GM19372 (cell line): ENCODE measurements around the gene TMEM106C.

Experiments used
- ATAC-seq: cut with Tn5 transposase; IDR thresholded peaks from one replicate; pipeline ENCODE4 v1.9.1; 2021; ENCODE audit warnings: mild to moderate bottlenecking, low read depth, moderate library complexity; ENCODE audit not compliant: unreplicated experiment

The TMEM106C gene

DNA sequence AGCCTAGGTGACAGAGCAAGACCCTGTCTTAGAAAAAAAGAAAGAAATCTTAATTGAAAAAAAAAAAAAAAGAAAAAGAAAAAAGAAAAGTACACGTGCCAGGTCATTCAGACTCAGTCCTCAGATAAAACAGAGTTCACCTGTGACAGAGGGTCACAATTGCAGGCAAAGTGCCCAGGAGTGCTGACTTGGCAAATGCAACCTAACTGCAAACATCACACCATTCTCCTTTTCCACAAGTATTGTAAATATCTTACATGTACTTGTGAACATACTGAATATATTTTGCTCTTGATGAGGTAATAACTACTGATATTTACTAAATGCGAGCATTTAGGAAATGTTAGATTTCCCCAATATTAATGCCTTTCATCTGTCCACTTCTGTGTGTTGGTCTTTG is 49.9 kb downstream of the TMEM106C start:
- no peak for ATAC-seq

DNA sequence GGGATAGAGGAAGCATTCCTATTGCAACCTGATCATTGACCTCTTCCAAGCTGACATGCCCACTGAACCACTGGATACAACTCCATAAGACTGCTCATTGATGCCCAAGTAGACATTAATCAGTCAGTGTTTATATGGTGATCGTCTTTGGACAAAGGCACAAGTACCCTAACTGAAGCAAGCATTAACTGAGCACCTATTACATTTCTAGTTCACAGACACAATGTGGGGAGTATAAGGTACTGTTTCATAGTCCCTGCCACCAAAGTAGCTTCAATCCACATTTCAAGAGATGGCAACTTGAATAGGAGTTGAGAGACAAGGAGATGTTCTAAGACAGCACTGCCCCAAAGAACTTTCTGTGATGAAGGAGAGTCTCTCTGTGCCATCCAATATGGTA is 51.7 kb downstream of the TMEM106C start:
- ATAC-seq = no peak

DNA sequence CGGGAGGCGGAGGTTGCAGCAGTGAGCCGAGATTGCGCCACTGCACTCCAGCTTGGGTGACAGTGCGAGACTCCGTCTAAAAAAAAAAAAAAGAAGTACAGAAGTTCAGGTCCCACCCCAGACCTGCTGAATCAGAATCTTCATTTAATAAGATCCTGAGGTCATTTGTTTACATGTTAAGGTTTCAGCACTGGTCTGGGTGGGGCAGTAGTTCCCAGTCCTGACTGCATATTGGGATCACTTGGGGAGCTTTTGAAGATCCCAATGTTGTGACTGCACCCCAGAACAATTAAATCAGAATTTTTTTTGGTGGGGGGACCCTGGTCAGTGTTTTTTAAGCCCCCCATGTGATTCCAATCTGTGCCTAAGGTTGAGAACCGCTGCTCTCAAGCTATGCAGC is 52.6 kb downstream of the TMEM106C start:
- ATAC-seq = no peak

DNA sequence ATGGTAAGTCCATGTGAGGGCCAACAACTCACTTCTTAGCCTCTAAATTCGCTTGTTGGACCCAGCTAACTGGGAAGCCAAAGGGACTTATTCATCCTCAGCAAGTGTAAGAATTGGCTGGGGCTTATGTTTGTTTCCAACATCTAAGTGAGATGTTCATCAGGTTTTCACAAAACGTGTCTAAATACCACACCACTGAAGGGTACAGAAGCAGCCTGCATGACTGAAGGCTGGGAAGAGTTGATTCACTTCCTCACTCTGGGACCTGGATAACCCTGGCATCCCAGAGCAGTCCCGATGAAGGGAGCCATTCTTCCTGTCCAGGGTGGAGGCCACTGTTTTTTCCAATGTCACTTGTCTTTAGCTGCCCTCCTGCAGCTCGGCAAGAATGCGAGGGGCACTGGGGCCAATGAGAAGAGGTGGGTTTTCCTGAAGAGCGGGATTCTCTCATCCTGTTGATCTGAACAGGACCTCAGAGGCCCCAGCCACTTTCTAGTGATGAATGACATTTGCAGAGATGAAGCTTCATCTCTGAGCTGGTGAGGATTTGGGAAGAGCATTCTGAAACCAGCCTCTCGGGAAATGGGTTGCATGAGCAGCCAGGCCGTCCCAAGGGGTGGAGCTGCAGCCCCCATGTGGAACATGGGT is 53.1 kb downstream of the TMEM106C start:
- ATAC-seq = no peak

DNA sequence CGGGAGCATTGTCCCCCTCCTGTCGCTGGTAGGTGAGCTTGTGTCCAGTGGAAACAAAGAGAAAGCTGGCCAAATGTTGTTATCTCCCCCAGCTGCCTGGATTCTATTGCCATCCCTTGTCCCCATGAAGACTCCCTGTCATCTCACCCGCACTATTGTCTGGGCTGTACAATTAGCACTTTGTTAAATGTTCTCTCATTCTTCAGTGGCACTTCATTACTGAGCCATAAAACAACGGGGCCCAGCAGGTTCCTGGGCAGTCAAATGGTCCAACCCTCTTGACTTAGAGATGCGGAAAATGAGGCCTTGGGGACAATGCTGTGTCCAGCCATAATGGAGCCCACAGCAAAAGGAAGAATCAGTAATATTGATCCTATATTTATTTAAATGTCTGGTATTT is 54.1 kb downstream of the TMEM106C start:
- no peak for ATAC-seq

DNA sequence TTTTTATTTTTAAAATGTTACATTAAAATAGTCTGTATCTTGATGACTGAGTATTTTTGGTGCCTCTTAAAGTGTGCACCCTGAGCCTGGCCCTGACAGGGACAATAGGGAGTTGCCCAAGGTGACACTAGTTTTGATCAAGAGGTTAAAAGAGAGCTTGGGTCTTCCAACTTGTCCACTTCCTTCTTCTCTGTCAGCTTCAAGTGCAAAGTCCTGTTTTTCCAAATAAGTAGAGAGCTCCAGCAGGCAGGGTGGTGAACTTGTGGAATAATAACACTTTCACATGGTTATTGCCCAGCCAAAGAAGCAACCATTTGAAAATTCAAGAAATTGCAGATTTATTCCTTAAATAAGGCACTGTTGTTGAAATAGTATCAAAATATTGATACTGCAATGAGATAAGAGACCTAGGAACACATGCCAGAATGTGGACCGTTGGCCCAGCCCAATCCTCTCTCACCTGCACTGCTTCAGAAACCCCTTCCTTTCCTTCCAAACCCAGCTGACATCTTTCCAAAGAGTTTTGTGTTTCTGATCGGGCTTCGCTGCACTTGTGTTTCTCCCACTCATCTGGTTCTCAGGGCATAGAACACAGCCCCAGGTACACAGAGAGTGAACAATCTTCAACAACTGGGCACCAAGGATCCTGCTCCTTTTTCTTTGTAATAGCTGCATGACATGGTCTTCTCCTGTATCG is 54.7 kb downstream of the TMEM106C start:
- no peak for ATAC-seq
